Hypothalamus (tissue), 51 donors: ENCODE measurements around the gene MLANA.

Source experiments
- DNase-seq, 51 donors: peaks; one replicate each; lab custom pipeline; 2025; lab: John Stamatoyannopoulos, UW

MLANA gene

GRCh38 chr9:5953743-5954707 is 63.3 kb downstream of the MLANA start:
- DNase-seq = no peak

GRCh38 chr9:5957166-5957565 is 66.5 kb downstream of the MLANA start:
- DNase-seq = no peak

GRCh38 chr9:5958273-5958672 is 67.6 kb downstream of the MLANA start:
- no peak for DNase-seq
